SK-N-MC (cell line): ENCODE results near the gene KRT13.

Experiments used
- EZH2 ChIP-seq: fragments of 200-600 bp; sonication (generic); IDR thresholded peaks from one replicate; pipeline ENCODE4 v1.6.1; 2017; ENCODE audit warnings: antibody characterized with exemption
- FOXP2 ChIP-seq: optimal IDR thresholded peaks from 2 replicates; pipeline ENCODE3; 2011; ENCODE audit warnings: mild to moderate bottlenecking, moderate library complexity; ENCODE audit not compliant: insufficient read depth; ENCODE audit errors: extremely low read length, control extremely low read depth
- POLR2AphosphoS5 ChIP-seq: IDR thresholded peaks from 2 replicates; pipeline ENCODE4 v1.6.1; 2012; ENCODE audit warnings: mild to moderate bottlenecking, low read depth, low read length, borderline replicate concordance

DNA sequence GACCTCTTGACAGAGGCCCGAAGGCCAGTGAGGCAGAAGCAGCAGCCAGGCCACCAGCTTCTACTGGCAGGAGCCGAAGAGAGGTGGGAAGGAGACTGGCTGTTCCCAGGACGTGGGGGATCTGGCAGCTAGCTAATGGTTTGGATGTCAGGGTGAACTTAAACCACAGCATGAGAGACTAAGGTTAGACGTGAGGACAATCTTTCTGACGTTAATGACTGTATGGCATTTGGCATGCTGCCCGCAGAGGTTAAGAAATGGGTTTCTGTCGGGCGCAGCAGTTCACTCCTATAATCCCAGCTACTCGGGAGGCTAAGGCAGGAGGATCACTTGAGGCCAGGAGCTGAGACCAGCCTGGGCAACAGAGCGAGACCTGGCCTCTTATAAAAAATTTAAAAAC, 6.3 kb upstream of the KRT13 start:
- TF ChIP-seq EZH2: no peak
- no peak for TF ChIP-seq POLR2AphosphoS5
- no peak for TF ChIP-seq FOXP2
